Pancreas (tissue), 10 donors: ENCODE results near the gene CFAP58. TPM values are rescaled to one million over a fixed set of nuclear protein-coding genes. Genes with fewer than 3 reads are reported as not detected.

Experiments used
- ATAC-seq, 4 donors: fragments of 200-7000 bp; cut with Tn5 transposase; one replicate each; pipeline versions ENCODE4 v1.8.0 to v1.9.1; 2020; ENCODE audit warnings: mild to moderate bottlenecking in 4 of 4, moderate library complexity in 4 of 4
- DNase-seq, 6 donors: peaks; one replicate each; pipeline ENCODE4 v3.0.0-alpha.2; 2020
- FAIRE-seq: peaks from 2 replicates; lab custom pipeline; 2012; peaks lifted over from hg19 to GRCh38; lab: Jason Lieb, UNC
- H3K27ac ChIP-seq, 4 donors: fragments of 200-600 bp; sonication (generic); 1 replicate in 3 of 4; 2 replicates in 1 of 4; pipeline versions ENCODE4 v1.5.0 to v1.8.0; 2020
- H3K27me3 ChIP-seq, 4 donors: fragments of 200-600 bp; one replicate each; pipeline ENCODE4 v1.8.0; 2021
- H3K36me3 ChIP-seq, 3 donors: fragments of 200-600 bp; sonication (generic) in 1 of 3; one replicate each; pipeline versions ENCODE4 v1.5.0 to v1.8.0; 2020 to 2021
- H3K4me1 ChIP-seq, 3 donors: fragments of 200-600 bp; one replicate each; pipeline ENCODE4 v1.8.0; 2021
- H3K4me3 ChIP-seq, 4 donors: fragments of 200-600 bp; sonication (generic) in 2 of 4; one replicate each; pipeline versions ENCODE4 v1.5.0 to v1.8.0; 2020 to 2021
- H3K9me3 ChIP-seq, 4 donors: fragments of 200-600 bp; one replicate each; pipeline ENCODE4 v1.8.0; 2021
- WGBS, 2 donors: extraction: QIAGEN DNeasy Blood & Tissue Kit; methylation state at CpG; one replicate each; pipeline ENCODE4 v1.1.7; 2013; 5-methylcytosine and 5-hydroxymethylcytosine counted together
- intact Hi-C, 3 donors: fragments of 100-400 bp; cut with DNase I; formaldehyde crosslinking; loops; one replicate each; pipeline versions ENCODE4 v1.11.1 to v1.14.2; 2022
- polyA plus RNA-seq, 2 donors: library from polyadenylated mRNA; stranded (reverse); fragments of 200-250 nt; gene quantifications; one replicate each; pipeline ENCODE4 v1.2.3, GENCODE V29; 2013
- total RNA-seq, 6 donors: library from RNA; stranded (reverse); fragmentation: NEBNext Ultra II Directional in 4 of 6; extraction: Animal tissue kit (Norgen Biotek cat#: 25700) in 4 of 6; gene quantifications; one replicate each; pipeline versions ENCODE4 v1.2.1 to v1.2.4, GENCODE V29; 2021 to 2023
- TF ChIP-seq, protein P1 (sequence below), 4 donors: fragments of 200-600 bp; sonication (generic) in 3 of 4; IDR thresholded peaks; one replicate each; pipeline versions ENCODE4 v1.5.0 to v1.8.0; 2021; ENCODE audit warnings: antibody characterized with exemption in 4 of 4
- donor health status: healthy with polysubstance abuse.
- donor health status: DM: no; HTN: no; CAD: no; lungs with moderate emphysema.
- donor health status: DM: no; HTN: no; CAD: no.
- donor health status: control.
- donor health status: control.
- donor health status: Bipolar disorder and iron deficiency.
- donor health status: DM: yes; HTN: yes; CAD: no.
- donor health status: DM: no; HTN: no; CAD: no.
- donor health status: DM: no; HTN: no; CAD: no.
- donor health status: DM: yes; HTN: yes; CAD: no.

Gene CFAP58
- total and polyA plus RNA-seq, 8 donors = 0.09 to 0.53 (median 0.28) TPM; not detected in 1

DNA sequence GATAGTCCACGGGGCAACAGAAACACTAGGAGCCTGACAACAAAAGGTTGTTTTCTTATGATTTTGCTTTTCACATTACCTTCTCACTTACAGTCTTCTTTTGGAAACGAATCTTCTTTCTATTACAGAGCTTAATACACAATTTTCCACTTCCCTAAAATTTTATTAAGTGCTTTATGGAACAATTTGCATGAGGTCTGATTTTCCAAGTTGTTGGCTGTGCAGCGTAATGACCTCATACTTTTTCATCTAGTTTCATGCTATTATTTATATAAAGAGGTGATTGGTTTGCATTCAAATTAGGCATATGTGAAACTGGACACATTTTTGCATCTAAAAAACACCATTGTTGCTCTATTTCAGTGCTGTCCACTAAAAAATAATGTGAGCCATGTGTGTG lies 76.7 kb downstream of the CFAP58 start:
- FAIRE-seq = no peak
- H3K36me3 ChIP-seq = no peaks in the 10 kb centered on the region
- H3K27me3 ChIP-seq = no peaks in the 10 kb centered on the region
- H3K4me1 ChIP-seq = no peaks in the 10 kb centered on the region
- intact Hi-C loops = no loop called here
- TF ChIP-seq, protein P1, sequence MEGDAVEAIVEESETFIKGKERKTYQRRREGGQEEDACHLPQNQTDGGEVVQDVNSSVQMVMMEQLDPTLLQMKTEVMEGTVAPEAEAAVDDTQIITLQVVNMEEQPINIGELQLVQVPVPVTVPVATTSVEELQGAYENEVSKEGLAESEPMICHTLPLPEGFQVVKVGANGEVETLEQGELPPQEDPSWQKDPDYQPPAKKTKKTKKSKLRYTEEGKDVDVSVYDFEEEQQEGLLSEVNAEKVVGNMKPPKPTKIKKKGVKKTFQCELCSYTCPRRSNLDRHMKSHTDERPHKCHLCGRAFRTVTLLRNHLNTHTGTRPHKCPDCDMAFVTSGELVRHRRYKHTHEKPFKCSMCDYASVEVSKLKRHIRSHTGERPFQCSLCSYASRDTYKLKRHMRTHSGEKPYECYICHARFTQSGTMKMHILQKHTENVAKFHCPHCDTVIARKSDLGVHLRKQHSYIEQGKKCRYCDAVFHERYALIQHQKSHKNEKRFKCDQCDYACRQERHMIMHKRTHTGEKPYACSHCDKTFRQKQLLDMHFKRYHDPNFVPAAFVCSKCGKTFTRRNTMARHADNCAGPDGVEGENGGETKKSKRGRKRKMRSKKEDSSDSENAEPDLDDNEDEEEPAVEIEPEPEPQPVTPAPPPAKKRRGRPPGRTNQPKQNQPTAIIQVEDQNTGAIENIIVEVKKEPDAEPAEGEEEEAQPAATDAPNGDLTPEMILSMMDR (IDR thresholded peaks at IDR 0.05) = no peak
- H3K9me3 ChIP-seq = no peaks in the 10 kb centered on the region
- H3K4me3 ChIP-seq = no peak overlapping the region
- no peak overlapping the region for H3K27ac ChIP-seq
- 51 to 55% methylated on average over 3 of the region's 3 CpGs for WGBS, 2 donors
- DNase-seq = no peak
- no peak for ATAC-seq

DNA sequence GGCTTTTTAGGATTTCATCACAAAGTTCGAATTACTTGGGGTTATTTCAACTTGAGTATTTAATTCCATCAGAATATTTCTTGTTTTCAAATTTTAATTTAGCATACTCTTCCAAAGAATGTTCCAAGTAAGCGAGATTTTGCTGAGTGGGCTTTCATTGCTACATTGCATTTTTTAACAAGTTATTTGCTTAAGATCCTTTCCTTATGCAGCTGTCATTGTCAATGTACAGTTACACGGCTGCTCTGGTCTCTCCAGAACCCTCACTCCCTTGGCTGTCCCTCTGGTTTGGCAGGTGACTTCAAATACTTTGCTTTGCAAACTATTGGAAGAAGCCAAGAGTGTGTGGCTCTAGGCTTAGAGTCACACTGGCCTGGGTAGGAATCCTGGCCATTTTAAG lies 80.0 kb downstream of the CFAP58 start:
- Histone ChIP-seq H3K4me3 (no peak overlapping the region), H3K9me3 (no peaks in the 10 kb centered on the region), H3K36me3 (no peaks in the 10 kb centered on the region), H3K27ac (no peak overlapping the region), H3K4me1 (no peaks in the 10 kb centered on the region), H3K27me3 (no peaks in the 10 kb centered on the region)
- TF ChIP-seq, protein P1 (IDR thresholded peaks at IDR 0.05) = no peak
- intact Hi-C loops = no loop called here
- DNase-seq = no peak
- WGBS, 2 donors = 53 to 57% methylated on average over 3 of the region's 3 CpGs
- FAIRE-seq = no peak
- ATAC-seq = no peak

DNA sequence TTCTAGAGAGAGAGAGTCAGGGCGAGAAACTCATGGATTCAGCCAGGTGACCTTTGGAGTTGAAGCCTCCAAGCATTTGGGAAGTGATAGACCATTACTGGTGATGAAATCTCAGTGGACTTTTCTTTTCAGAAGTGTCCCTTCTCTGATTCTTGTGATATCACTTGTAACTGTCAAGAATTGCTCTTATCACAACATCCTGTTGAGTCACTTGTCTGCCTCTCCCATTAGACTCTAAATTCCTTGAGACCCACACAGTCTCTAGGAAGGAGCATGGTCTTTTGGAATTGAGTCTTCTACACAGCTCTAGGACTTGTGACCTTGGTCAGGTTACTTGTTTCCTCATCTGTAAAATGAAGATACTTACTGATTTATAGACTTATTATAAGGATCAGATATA lies 81.0 kb downstream of the CFAP58 start:
- intact Hi-C loops = no loop called here
- Histone ChIP-seq H3K27me3 (no peaks in the 10 kb centered on the region), H3K4me1 (no peaks in the 10 kb centered on the region), H3K36me3 (no peaks in the 10 kb centered on the region), H3K4me3 (no peak overlapping the region), H3K9me3 (no peaks in the 10 kb centered on the region), H3K27ac (no peak overlapping the region)
- no peak for FAIRE-seq
- TF ChIP-seq, protein P1 (IDR thresholded peaks at IDR 0.05) = no peak
- DNase-seq = no peak
- ATAC-seq = no peak
- WGBS, 2 donors = 48 to 69% methylated on average over 1 of the region's 1 CpG

DNA sequence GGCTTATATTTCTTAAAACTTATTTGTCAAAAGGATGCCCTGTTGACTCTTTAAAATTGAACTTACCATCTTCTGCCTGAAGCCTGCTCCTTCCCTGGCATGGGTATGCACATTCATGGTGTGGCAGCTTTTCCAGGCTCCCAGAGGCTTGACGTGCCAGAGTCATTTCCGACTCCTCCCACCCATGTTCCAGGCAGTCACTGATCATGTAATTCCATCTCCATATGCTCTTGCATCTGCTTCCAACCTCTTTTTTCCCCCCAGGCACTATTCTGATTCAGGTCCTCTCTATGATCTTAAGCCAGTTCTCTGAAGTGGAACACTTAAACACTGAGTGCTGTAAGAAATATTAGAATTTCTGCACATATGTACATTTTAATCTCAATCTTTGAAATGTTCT lies 82.2 kb downstream of the CFAP58 start:
- 52 to 58% methylated on average over 2 of the region's 2 CpGs for WGBS, 2 donors
- DNase-seq = no peak
- Histone ChIP-seq H3K4me3 (no peak overlapping the region), H3K9me3 (no peaks in the 10 kb centered on the region), H3K27ac (no peak overlapping the region), H3K36me3 (no peaks in the 10 kb centered on the region), H3K4me1 (no peaks in the 10 kb centered on the region), H3K27me3 (no peaks in the 10 kb centered on the region)
- intact Hi-C loops = no loop called here
- ATAC-seq = no peak
- FAIRE-seq = no peak
- TF ChIP-seq, protein P1 (IDR thresholded peaks at IDR 0.05) = no peak

DNA sequence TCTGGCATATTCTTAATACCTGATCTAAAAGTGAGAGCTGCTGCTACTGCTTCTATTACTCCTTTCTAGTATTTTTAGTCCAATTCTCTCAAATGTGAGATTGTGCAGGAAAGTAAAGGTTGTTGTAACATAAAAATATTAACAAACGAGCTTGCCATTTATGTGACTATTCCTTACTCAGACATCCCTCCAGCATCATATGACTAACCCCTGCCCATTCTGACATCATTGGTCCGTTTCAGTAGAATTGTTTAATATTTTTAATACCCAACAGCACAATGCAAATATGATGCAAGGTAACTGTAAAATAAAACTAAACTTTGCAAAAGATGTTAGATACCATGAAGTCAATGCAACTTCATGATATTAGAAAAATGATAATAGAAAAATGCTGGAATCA lies 83.6 kb downstream of the CFAP58 start:
- no peak overlapping the region for H3K4me3 ChIP-seq
- TF ChIP-seq, protein P1 (IDR thresholded peaks at IDR 0.05) = no peak
- FAIRE-seq (no peak), ATAC-seq (no peak), DNase-seq (no peak)
- H3K27me3 ChIP-seq = no peaks in the 10 kb centered on the region
- no peaks in the 10 kb centered on the region for H3K4me1 ChIP-seq
- no peaks in the 10 kb centered on the region for H3K36me3 ChIP-seq
- H3K27ac ChIP-seq = no peak overlapping the region
- H3K9me3 ChIP-seq = no peaks in the 10 kb centered on the region
- 35 to 52% methylated on average over 2 of the region's 2 CpGs for WGBS, 2 donors
- intact Hi-C loops = no loop called here
